GM21619 (cell line): Measurements from ENCODE around the gene RAG2.
A peak's percentile ranks its signal among the peaks of the same experiment; 100 is the strongest.

Source experiments
- ATAC-seq: cut with Tn5 transposase; IDR thresholded peaks from one replicate; pipeline ENCODE4 v1.9.1; 2021; ENCODE audit not compliant: unreplicated experiment

The RAG2 gene

DNA sequence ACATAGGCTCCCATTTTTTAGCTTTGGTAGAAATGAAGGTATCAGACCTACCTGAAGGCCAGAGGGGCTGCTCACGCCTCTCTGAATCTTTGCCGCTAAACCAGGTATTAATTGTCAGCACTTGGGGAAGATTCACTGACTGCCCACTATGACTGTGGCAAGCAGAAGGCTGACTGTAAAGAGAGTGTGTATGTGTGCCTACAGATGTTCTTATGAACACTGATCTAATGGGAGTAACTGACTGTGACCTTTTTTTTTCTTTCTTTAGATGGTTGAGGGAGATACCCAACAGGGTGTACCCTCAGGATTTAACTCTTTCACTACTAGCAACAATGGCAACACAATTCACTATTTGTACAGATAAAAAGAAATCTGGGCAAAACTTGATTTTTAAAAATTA lies at the start of gene RAG2:
TSS of gene RAG2 (minus strand) at position 186 of the 400 bp plus-strand sequence. CDS start 4,068 bp downstream, outside the sequence.
- ATAC-seq = no peak

- no peak for ATAC-seq
These were observed 40.5 kb upstream of the RAG2 start for GRCh38 chr11:36638556-36638955.

DNA sequence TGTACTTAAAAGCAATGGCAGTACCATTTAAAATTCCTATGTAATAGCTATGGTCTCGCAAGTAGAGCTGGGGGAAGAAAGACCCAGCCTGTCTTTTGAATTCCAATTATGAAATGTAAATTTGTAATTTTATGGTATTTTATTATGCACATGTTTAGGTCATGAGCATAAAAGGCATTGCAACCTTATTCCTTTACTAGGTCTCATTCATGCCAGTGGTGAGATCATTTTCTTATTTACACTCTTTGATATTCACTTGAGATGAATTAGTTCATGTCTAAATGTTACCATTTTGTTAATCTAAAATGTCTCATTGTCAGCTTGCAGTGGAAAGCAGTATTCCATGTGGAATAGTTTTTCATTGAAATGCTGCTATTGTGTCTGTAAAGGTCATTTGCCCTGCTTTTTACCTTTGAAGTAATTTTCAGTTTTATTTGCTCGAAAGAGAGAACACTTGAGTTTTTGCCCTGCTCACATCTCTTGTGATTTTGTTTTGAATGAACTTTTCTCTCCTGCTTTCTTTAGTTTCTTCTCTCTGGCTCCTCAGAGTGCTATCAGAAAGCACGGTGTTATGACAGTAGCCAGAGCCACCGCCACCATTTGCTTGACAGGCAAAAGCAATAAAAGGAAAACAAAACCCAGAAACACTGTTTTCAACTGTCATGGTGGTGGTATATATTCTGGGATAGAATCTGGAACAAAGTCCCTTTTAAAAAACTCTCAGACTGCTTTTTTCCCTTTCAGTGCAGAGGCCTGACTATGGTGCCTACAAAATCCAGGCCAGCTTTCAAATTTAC lies 37.2 kb upstream of the RAG2 start:
- ATAC-seq = no peak

DNA sequence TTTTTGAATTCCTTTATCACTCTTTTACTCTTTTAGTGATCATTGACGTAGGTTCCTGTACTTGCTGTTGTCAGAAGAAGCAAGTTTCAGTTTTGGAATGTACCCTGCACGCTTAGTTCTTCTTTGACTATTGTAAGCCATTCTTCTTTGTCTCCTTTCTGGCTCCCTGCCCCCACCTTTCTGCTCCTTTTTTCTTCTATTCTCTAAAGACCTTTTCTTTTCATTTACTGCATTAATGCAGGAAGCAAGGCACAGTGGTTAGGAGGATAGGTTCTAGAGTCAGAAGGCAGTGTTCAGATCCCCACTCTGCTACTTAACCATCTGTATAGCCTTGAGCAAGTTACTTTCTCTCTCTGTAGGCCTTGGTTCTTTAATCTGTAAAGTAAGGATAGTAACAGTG lies 33.7 kb upstream of the RAG2 start:
- ATAC-seq = peak; percentile 86

- ATAC-seq = no peak
These were observed 30.8 kb upstream of the RAG2 start for GRCh38 chr11:36628765-36629244.

DNA sequence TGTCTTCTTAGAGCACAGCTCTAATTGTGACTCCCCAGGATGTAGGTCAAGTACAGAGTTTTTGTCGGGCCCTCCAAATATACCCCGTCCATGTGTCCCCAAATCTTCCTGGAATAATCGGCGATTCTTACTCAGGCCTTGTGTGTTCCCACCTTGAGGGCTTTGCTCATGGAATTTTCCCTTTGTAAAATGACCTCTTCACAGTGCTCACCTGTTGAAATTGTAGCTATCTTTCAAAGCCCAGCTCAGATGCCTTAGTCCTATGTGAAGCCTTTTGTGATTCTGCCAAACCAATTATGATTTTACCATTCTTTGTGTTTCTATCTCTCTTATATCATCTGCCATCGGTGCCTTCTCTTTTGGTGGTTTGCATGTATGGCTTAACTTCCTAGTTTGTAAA lies 30.1 kb upstream of the RAG2 start:
- no peak for ATAC-seq

GRCh38 chr11:36627471-36627870 lies 29.4 kb upstream of the RAG2 start:
- ATAC-seq = no peak

GRCh38 chr11:36627006-36627405 lies 29.0 kb upstream of the RAG2 start:
- ATAC-seq = no peak

GRCh38 chr11:36623494-36623893 lies 25.5 kb upstream of the RAG2 start:
- ATAC-seq = no peak

GRCh38 chr11:36622431-36623136 lies 24.5 kb upstream of the RAG2 start:
- peak; percentile 60 for ATAC-seq

GRCh38 chr11:36620246-36620645 lies 22.2 kb upstream of the RAG2 start:
- no peak for ATAC-seq

DNA sequence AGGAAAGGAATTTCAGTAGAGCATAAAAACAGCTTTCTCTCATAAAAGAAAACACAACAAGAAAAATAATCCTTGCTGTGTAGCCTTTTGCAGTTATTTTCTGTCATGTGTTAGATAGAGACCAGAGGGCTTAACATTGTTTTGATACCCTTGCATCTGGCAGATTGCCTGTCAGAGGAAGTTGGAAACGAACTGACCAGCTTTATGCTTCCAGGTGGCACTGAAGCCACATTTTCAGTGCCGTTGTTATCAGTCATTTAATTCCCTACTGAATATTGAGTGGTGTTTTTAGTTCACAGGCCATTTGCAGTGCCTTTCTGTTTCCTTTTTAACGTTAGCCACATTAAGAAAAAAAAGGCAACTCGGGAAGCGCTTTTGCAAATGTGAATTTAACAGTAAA lies 21.5 kb upstream of the RAG2 start:
- no peak for ATAC-seq

- ATAC-seq = no peak
These were observed 20.5 kb upstream of the RAG2 start for GRCh38 chr11:36618363-36619047.

DNA sequence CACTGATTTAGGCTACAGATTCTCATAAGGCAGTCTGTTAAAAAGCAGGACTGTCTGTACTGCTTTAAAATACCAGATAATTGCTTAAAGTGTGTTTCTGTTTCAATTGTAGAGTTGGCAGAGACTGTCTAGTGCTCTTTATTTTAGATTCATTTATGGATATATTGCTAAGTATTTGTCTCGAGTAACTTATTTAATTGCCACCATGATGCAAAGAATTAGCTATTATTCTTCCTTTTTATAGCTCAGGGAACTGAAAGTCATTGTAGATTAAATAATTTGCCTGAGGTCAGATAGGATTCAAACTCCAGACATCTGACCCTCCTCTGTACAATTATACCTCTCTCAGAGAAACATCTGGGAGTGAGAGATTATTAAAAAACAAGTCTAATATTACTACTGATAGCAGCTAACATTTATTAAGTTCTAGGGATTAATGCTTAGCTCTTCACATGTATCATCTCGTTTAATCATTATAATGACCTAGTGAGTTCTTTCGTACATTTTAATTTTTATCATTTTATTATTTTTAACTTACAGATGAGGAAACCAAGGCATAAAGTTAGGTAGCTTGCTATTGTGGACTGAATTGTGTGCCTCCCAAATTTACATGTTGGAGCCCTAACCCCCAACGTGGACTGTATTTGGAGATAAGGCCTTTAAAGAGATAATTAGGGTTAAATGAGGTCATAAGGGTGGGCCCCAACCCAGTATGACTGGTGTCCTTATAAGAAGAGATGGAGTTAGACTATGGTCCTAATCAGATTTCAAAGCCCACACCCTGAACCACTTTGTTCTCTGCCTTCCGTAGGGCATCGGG lies 19.7 kb upstream of the RAG2 start:
- no peak for ATAC-seq

- ATAC-seq = no peak
These were observed 17.8 kb upstream of the RAG2 start for GRCh38 chr11:36615826-36616225.

- no peak for ATAC-seq
These were observed 11.3 kb upstream of the RAG2 start for GRCh38 chr11:36609383-36609782.

GRCh38 chr11:36608491-36609199 lies 10.6 kb upstream of the RAG2 start:
- ATAC-seq = no peak

GRCh38 chr11:36605221-36606216 lies 7.5 kb upstream of the RAG2 start:
- ATAC-seq = peak; percentile 72

DNA sequence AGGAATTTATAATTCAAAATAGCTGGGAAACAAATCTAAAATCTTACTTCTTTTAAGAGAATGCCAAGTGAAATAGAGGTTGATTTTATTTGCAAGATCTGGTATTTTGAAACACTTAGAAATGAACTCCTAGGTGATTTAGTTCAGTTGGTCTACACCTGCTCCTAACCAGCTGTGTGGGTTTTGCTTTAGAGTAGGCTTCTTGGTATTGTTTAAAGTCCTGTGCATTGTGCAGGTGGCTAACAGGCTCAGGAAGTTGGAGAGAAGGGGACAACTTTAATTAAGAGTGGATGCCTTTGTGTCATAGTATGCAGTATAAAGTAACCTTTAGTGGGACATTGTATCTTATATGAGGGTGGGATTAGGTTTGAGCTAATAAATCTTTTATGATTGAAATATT lies 4.1 kb upstream of the RAG2 start:
- no peak for ATAC-seq
